Measurements from ENCODE around the gene DNAJB6.

The DNAJB6 gene

DNA sequence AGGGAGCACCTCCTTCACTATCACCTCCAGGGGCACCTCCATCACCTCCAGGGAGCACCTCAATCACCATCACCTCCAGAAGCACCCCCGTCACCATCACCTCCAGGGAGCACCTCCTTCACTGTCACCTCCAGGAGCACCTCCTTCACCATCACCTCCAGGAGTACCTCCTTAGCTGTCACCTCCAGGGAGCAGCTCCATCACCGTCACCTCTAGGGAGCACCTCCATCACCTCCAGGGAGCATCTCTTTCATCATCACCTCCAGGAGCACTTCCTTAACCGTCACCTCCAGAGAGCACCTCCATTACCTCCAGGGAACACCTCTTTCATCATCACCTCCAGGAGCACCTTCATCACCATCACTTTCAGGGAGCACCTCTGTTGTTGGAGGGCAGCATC lies 103.0 kb downstream of the DNAJB6 start:
- no peak for TF ChIP-seq ESRRG (CRISPR knock-in tag; IDR thresholded peaks at IDR 0.05)
- TF ChIP-seq GLIS3 (CRISPR knock-in tag; IDR thresholded peaks at IDR 0.05): no peak
- no peak for TF ChIP-seq PPARA (CRISPR knock-in tag; IDR thresholded peaks at IDR 0.05; ENCODE audit: borderline replicate concordance)
- no peak for TF ChIP-seq ARNTL (CRISPR knock-in tag; IDR thresholded peaks at IDR 0.05; ENCODE audit: borderline replicate concordance, low read depth)
- TF ChIP-seq, protein P1, sequence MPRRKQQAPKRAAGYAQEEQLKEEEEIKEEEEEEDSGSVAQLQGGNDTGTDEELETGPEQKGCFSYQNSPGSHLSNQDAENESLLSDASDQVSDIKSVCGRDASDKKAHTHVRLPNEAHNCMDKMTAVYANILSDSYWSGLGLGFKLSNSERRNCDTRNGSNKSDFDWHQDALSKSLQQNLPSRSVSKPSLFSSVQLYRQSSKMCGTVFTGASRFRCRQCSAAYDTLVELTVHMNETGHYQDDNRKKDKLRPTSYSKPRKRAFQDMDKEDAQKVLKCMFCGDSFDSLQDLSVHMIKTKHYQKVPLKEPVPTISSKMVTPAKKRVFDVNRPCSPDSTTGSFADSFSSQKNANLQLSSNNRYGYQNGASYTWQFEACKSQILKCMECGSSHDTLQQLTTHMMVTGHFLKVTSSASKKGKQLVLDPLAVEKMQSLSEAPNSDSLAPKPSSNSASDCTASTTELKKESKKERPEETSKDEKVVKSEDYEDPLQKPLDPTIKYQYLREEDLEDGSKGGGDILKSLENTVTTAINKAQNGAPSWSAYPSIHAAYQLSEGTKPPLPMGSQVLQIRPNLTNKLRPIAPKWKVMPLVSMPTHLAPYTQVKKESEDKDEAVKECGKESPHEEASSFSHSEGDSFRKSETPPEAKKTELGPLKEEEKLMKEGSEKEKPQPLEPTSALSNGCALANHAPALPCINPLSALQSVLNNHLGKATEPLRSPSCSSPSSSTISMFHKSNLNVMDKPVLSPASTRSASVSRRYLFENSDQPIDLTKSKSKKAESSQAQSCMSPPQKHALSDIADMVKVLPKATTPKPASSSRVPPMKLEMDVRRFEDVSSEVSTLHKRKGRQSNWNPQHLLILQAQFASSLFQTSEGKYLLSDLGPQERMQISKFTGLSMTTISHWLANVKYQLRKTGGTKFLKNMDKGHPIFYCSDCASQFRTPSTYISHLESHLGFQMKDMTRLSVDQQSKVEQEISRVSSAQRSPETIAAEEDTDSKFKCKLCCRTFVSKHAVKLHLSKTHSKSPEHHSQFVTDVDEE (CRISPR knock-in tag; IDR thresholded peaks at IDR 0.05): no peak
- TF ChIP-seq SNAI2 (CRISPR knock-in tag; IDR thresholded peaks at IDR 0.05): no peak
- TF ChIP-seq, protein P2, sequence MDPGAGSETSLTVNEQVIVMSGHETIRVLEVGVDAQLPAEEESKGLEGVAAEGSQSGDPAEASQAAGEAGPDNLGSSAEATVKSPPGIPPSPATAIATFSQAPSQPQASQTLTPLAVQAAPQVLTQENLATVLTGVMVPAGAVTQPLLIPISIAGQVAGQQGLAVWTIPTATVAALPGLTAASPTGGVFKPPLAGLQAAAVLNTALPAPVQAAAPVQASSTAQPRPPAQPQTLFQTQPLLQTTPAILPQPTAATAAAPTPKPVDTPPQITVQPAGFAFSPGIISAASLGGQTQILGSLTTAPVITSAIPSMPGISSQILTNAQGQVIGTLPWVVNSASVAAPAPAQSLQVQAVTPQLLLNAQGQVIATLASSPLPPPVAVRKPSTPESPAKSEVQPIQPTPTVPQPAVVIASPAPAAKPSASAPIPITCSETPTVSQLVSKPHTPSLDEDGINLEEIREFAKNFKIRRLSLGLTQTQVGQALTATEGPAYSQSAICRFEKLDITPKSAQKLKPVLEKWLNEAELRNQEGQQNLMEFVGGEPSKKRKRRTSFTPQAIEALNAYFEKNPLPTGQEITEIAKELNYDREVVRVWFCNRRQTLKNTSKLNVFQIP (CRISPR knock-in tag; IDR thresholded peaks at IDR 0.05; ENCODE audit: borderline replicate concordance, low read depth): no peak
- TF ChIP-seq, protein P3, sequence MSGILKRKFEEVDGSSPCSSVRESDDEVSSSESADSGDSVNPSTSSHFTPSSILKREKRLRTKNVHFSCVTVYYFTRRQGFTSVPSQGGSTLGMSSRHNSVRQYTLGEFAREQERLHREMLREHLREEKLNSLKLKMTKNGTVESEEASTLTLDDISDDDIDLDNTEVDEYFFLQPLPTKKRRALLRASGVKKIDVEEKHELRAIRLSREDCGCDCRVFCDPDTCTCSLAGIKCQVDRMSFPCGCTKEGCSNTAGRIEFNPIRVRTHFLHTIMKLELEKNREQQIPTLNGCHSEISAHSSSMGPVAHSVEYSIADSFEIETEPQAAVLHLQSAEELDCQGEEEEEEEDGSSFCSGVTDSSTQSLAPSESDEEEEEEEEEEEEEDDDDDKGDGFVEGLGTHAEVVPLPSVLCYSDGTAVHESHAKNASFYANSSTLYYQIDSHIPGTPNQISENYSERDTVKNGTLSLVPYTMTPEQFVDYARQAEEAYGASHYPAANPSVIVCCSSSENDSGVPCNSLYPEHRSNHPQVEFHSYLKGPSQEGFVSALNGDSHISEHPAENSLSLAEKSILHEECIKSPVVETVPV (CRISPR knock-in tag; IDR thresholded peaks at IDR 0.05): no peak
- no peak for TF ChIP-seq ZC3H10 (CRISPR knock-in tag; IDR thresholded peaks at IDR 0.05)
- no peak for TF ChIP-seq RARB (CRISPR knock-in tag; IDR thresholded peaks at IDR 0.05)
- no peak for TF ChIP-seq CSDC2 (CRISPR knock-in tag; IDR thresholded peaks at IDR 0.05)
- TF ChIP-seq, protein P4, sequence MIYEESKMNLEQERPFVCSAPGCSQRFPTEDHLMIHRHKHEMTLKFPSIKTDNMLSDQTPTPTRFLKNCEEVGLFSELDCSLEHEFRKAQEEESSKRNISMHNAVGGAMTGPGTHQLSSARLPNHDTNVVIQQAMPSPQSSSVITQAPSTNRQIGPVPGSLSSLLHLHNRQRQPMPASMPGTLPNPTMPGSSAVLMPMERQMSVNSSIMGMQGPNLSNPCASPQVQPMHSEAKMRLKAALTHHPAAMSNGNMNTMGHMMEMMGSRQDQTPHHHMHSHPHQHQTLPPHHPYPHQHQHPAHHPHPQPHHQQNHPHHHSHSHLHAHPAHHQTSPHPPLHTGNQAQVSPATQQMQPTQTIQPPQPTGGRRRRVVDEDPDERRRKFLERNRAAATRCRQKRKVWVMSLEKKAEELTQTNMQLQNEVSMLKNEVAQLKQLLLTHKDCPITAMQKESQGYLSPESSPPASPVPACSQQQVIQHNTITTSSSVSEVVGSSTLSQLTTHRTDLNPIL (CRISPR knock-in tag; IDR thresholded peaks at IDR 0.05; ENCODE audit: low read depth): no peak
- no peak for TF ChIP-seq ZNF8 (CRISPR knock-in tag; IDR thresholded peaks at IDR 0.05)
- TF ChIP-seq BACH2 (CRISPR knock-in tag; IDR thresholded peaks at IDR 0.05; ENCODE audit: borderline replicate concordance): no peak
- TF ChIP-seq TCF4 (CRISPR knock-in tag; IDR thresholded peaks at IDR 0.05; ENCODE audit: borderline replicate concordance): no peak
- no peak for TF ChIP-seq TOX (CRISPR knock-in tag; IDR thresholded peaks at IDR 0.05; ENCODE audit: borderline replicate concordance)
- no peak for TF ChIP-seq ZNF70 (CRISPR knock-in tag; IDR thresholded peaks at IDR 0.05)
- no peak for ATAC-seq

DNA sequence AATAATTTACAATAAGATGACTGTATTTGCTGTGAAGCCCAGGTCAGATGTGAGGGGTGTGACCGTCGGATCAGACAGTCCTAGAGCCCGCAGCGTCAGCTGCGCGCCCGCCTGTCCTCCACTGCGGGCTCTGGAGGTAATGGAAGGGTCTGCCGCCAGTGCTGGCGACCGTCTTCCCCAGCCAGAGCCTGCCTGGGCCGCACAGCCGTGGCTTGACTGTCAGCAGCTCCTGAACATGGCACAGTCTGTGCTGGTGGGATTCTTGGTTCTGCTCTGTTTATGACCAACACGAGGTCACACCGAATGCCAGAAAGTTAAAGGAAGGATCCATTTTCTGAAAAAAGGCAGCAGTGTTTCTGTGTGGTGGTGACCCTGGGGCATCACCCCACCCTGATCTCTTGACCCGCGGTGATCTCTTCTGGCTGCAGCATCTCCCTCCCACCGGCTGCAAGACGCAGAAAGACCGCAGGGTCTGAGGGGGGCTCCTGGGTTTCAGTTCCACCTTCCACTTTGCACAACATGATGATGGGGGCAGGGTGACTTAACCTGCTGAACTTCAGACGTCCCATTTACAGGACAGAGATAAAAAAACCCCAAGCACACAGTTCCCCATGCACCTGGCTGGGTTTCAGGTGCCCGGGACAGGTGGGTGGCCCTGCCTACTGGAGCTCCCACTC lies 103.7 kb downstream of the DNAJB6 start:
- ATAC-seq: no peak
- TF ChIP-seq OSR1 (CRISPR knock-in tag; IDR thresholded peaks at IDR 0.05) (no peak), ZNF8 (CRISPR knock-in tag; IDR thresholded peaks at IDR 0.05) (no peak), PPARA (CRISPR knock-in tag; IDR thresholded peaks at IDR 0.05; ENCODE audit: borderline replicate concordance) (no peak), ZC3H10 (CRISPR knock-in tag; IDR thresholded peaks at IDR 0.05) (no peak), CSDC2 (CRISPR knock-in tag; IDR thresholded peaks at IDR 0.05) (no peak), GLIS3 (CRISPR knock-in tag; IDR thresholded peaks at IDR 0.05) (no peak), ZNF70 (CRISPR knock-in tag; IDR thresholded peaks at IDR 0.05) (no peak), TCF4 (CRISPR knock-in tag; IDR thresholded peaks at IDR 0.05; ENCODE audit: borderline replicate concordance) (no peak), BACH2 (CRISPR knock-in tag; IDR thresholded peaks at IDR 0.05; ENCODE audit: borderline replicate concordance) (no peak), TOX (CRISPR knock-in tag; IDR thresholded peaks at IDR 0.05; ENCODE audit: borderline replicate concordance) (no peak), RARB (CRISPR knock-in tag; IDR thresholded peaks at IDR 0.05) (no peak), SNAI2 (CRISPR knock-in tag; IDR thresholded peaks at IDR 0.05) (no peak), ARNTL (CRISPR knock-in tag; IDR thresholded peaks at IDR 0.05; ENCODE audit: borderline replicate concordance, low read depth) (no peak), ISL1 (CRISPR knock-in tag; IDR thresholded peaks at IDR 0.05) (no peak), ZFP3 (CRISPR knock-in tag; IDR thresholded peaks at IDR 0.05) (no peak)
- TF ChIP-seq, protein P2 (CRISPR knock-in tag; IDR thresholded peaks at IDR 0.05; ENCODE audit: borderline replicate concordance, low read depth): no peak
- TF ChIP-seq, protein P5, sequence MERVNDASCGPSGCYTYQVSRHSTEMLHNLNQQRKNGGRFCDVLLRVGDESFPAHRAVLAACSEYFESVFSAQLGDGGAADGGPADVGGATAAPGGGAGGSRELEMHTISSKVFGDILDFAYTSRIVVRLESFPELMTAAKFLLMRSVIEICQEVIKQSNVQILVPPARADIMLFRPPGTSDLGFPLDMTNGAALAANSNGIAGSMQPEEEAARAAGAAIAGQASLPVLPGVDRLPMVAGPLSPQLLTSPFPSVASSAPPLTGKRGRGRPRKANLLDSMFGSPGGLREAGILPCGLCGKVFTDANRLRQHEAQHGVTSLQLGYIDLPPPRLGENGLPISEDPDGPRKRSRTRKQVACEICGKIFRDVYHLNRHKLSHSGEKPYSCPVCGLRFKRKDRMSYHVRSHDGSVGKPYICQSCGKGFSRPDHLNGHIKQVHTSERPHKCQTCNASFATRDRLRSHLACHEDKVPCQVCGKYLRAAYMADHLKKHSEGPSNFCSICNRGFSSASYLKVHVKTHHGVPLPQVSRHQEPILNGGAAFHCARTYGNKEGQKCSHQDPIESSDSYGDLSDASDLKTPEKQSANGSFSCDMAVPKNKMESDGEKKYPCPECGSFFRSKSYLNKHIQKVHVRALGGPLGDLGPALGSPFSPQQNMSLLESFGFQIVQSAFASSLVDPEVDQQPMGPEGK (CRISPR knock-in tag; IDR thresholded peaks at IDR 0.05; ENCODE audit: borderline replicate concordance): no peak
- TF ChIP-seq, protein P3 (CRISPR knock-in tag; IDR thresholded peaks at IDR 0.05): no peak
- TF ChIP-seq, protein P1 (CRISPR knock-in tag; IDR thresholded peaks at IDR 0.05): no peak

Data from SK-N-SH treated with all-trans-retinoic acid at 6 μM for 48 hours (cell line).